WTC11 (cell line): ENCODE data around the gene ZNF654. TPM values are rescaled to one million over a fixed set of nuclear protein-coding genes. Genes with fewer than 3 reads are reported as not detected.

Source experiments
- ATAC-seq: fragments of 200-7000 bp; cut with Tn5 transposase; 2 replicates; pipeline ENCODE4 v1.10.0; 2021; ENCODE audit warnings: mild to moderate bottlenecking, moderate library complexity
- CTCF ChIA-PET: fragments of 300-600 bp; sonication (Branson Sonifier 250); formaldehyde crosslinking; loops from one replicate; lab custom pipeline; 2021; ENCODE audit warnings: antibody characterized with exemption; lab: Charles Lee
- POLR2A ChIA-PET: fragments of 350-600 bp; sonication (Branson Sonifier 250); formaldehyde crosslinking; loops from one replicate; lab custom pipeline; 2021; ENCODE audit warnings: antibody characterized with exemption; lab: Charles Lee
- DNase-seq: peaks from one replicate; pipeline ENCODE4 v3.0.0; 2021; ENCODE audit warnings: low spot score
- H3K27ac Mint-ChIP-seq: 2 replicates; pipeline ENCODE4 v1.8.0; 2021; ENCODE audit warnings: mixed read lengths
- H3K27me3 Mint-ChIP-seq: 2 replicates; pipeline ENCODE4 v1.8.0; 2021; ENCODE audit warnings: low read depth, mild to moderate bottlenecking, moderate library complexity, mixed read lengths
- H3K36me3 Mint-ChIP-seq: 2 replicates; pipeline ENCODE4 v1.8.0; 2021; ENCODE audit warnings: mixed read lengths
- H3K4me1 Mint-ChIP-seq: 2 replicates; pipeline ENCODE4 v1.8.0; 2022; ENCODE audit warnings: mixed read lengths
- H3K4me3 Mint-ChIP-seq: 2 replicates; pipeline ENCODE4 v1.8.0; 2021; ENCODE audit warnings: mild to moderate bottlenecking, moderate library complexity, mixed read lengths
- H3K9me3 Mint-ChIP-seq: 2 replicates; pipeline ENCODE4 v1.8.0; 2021; ENCODE audit warnings: mixed read lengths
- ATF1 ChIP-seq: sonication (generic); formaldehyde crosslinking; IDR thresholded peaks from 2 replicates; pipeline ENCODE4 v1.8.1; 2023; ENCODE audit warnings: mild to moderate bottlenecking, moderate library complexity, missing genetic modification reagents
- ELF4 ChIP-seq: sonication (generic); formaldehyde crosslinking; IDR thresholded peaks from 2 replicates; pipeline ENCODE4 v1.8.1; 2022; ENCODE audit warnings: low read depth, mild to moderate bottlenecking, moderate library complexity, missing genetic modification reagents
- FOXK1 ChIP-seq: sonication (generic); formaldehyde crosslinking; IDR thresholded peaks from 2 replicates; pipeline ENCODE4 v1.8.0; 2022; ENCODE audit warnings: mild to moderate bottlenecking, moderate library complexity, missing genetic modification reagents
- FOXP1 ChIP-seq: sonication (generic); formaldehyde crosslinking; IDR thresholded peaks from 2 replicates; pipeline ENCODE4 v1.8.0; 2022; ENCODE audit warnings: missing genetic modification reagents, mild to moderate bottlenecking, moderate library complexity, borderline replicate concordance
- GRHL2 ChIP-seq: fragments of 250-450 bp; sonication (Bioruptor Pico); IDR thresholded peaks from 2 replicates; pipeline ENCODE4 v1.8.0; 2022; ENCODE audit warnings: mild to moderate bottlenecking, moderate library complexity; ENCODE audit not compliant: insufficient replicate concordance, severe bottlenecking
- JUN ChIP-seq: sonication (generic); formaldehyde crosslinking; IDR thresholded peaks from 2 replicates; pipeline ENCODE4 v1.8.0; 2023; ENCODE audit warnings: mild to moderate bottlenecking, missing genetic modification reagents
- KAT7 ChIP-seq: sonication (generic); formaldehyde crosslinking; IDR thresholded peaks from 2 replicates; pipeline ENCODE4 v1.8.1; 2023; ENCODE audit warnings: missing genetic modification reagents, mild to moderate bottlenecking, borderline replicate concordance
- MXD4 ChIP-seq: fragments of 250-450 bp; sonication (Bioruptor Pico); IDR thresholded peaks from 2 replicates; pipeline ENCODE4 v1.8.0; 2021; ENCODE audit warnings: mild to moderate bottlenecking, moderate library complexity, borderline replicate concordance
- MYBL2 ChIP-seq: sonication (generic); formaldehyde crosslinking; IDR thresholded peaks from 2 replicates; pipeline ENCODE4 v1.8.1; 2023; ENCODE audit warnings: mild to moderate bottlenecking, moderate library complexity, missing genetic modification reagents
- NFYB ChIP-seq: sonication (generic); formaldehyde crosslinking; conservative IDR thresholded peaks from 2 replicates; pipeline ENCODE4 v1.8.0; 2022; ENCODE audit warnings: low read depth, missing genetic modification reagents
- NR1H2 ChIP-seq: sonication (generic); formaldehyde crosslinking; IDR thresholded peaks from 2 replicates; pipeline ENCODE4 v1.9.0; 2021; ENCODE audit warnings: mild to moderate bottlenecking, moderate library complexity, missing genetic modification reagents
- TP53 ChIP-seq: sonication (generic); formaldehyde crosslinking; IDR thresholded peaks from 2 replicates; pipeline ENCODE4 v1.8.1; 2023; ENCODE audit warnings: mild to moderate bottlenecking, missing genetic modification reagents
- ZBTB21 ChIP-seq: sonication (generic); formaldehyde crosslinking; IDR thresholded peaks from 2 replicates; pipeline ENCODE4 v1.8.1; 2023; ENCODE audit warnings: mild to moderate bottlenecking, missing genetic modification reagents, borderline replicate concordance
- ZNF416 ChIP-seq: fragments of 250-450 bp; sonication (Bioruptor Pico); IDR thresholded peaks from 2 replicates; pipeline ENCODE4 v1.9.0; 2021; ENCODE audit warnings: mild to moderate bottlenecking, inconsistent platforms
- ZNF423 ChIP-seq: fragments of 250-450 bp; sonication (Bioruptor Pico); IDR thresholded peaks from 2 replicates; pipeline ENCODE4 v2.1.2; 2022; ENCODE audit warnings: mild to moderate bottlenecking, moderate library complexity
- total RNA-seq: library from RNA; stranded (reverse); gene quantifications from 3 replicates; pipeline ENCODE4 v1.2.3, GENCODE V29; 2021
- TF ChIP-seq, protein P1 (sequence below): sonication (generic); formaldehyde crosslinking; IDR thresholded peaks from 2 replicates; pipeline ENCODE4 v1.8.0; 2022; ENCODE audit warnings: missing genetic modification reagents
- TF ChIP-seq, protein P2 (sequence below): fragments of 250-450 bp; sonication (Bioruptor Pico); IDR thresholded peaks from 2 replicates; pipeline ENCODE4 v1.8.0; 2021; ENCODE audit warnings: mild to moderate bottlenecking
- TF ChIP-seq, protein P3 (sequence below): sonication (generic); formaldehyde crosslinking; IDR thresholded peaks from 2 replicates; pipeline ENCODE4 v1.8.1; 2022; ENCODE audit warnings: low read depth, missing genetic modification reagents, borderline replicate concordance
- TF ChIP-seq, protein P4 (sequence below): sonication (generic); formaldehyde crosslinking; IDR thresholded peaks from 2 replicates; pipeline ENCODE4 v1.8.0; 2022; ENCODE audit warnings: mild to moderate bottlenecking, missing genetic modification reagents
- TF ChIP-seq, protein P5 (sequence below): sonication (generic); formaldehyde crosslinking; IDR thresholded peaks from 2 replicates; pipeline ENCODE4 v1.8.1; 2023; ENCODE audit warnings: mild to moderate bottlenecking, missing genetic modification reagents, moderate library complexity

ZNF654 gene
- total RNA-seq, 1 experiment from 2014 or later = 7.0 TPM

DNA sequence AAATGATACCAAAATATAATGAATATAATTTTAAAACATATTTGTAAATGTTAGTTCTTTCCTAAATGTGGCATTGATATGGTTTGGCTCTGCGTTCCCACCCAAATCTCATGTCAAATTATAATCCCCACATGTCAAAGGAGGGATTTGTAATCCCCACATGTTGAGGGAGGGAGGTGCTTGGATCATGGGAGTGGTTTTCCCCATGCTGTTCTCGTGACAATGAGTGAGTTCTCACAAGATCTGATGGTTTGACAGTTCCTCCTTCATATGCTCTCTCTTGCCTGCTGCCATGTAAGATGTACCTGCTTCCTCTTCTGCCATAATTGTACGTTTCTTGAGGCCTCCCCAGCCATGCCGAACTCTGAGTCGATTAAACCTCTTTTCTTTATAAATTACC, 12.3 kb upstream of the ZNF654 start:
- Mint-ChIP-seq H3K27me3 (no peaks in the 10 kb centered on the region; the same call in 1 of the 2 replicates), H3K9me3 (no peaks in the 10 kb centered on the region), H3K4me1 (peaks cover 6% of the 10 kb centered on the region), H3K27ac (no peak overlapping the region), H3K36me3 (no peaks in the 10 kb centered on the region), H3K4me3 (no peak overlapping the region)
- DNase-seq (no peak), ATAC-seq (no peak)
- CTCF ChIA-PET = no interaction called here
- no peak for TF ChIP-seq MYBL2
- TF ChIP-seq, protein P1, sequence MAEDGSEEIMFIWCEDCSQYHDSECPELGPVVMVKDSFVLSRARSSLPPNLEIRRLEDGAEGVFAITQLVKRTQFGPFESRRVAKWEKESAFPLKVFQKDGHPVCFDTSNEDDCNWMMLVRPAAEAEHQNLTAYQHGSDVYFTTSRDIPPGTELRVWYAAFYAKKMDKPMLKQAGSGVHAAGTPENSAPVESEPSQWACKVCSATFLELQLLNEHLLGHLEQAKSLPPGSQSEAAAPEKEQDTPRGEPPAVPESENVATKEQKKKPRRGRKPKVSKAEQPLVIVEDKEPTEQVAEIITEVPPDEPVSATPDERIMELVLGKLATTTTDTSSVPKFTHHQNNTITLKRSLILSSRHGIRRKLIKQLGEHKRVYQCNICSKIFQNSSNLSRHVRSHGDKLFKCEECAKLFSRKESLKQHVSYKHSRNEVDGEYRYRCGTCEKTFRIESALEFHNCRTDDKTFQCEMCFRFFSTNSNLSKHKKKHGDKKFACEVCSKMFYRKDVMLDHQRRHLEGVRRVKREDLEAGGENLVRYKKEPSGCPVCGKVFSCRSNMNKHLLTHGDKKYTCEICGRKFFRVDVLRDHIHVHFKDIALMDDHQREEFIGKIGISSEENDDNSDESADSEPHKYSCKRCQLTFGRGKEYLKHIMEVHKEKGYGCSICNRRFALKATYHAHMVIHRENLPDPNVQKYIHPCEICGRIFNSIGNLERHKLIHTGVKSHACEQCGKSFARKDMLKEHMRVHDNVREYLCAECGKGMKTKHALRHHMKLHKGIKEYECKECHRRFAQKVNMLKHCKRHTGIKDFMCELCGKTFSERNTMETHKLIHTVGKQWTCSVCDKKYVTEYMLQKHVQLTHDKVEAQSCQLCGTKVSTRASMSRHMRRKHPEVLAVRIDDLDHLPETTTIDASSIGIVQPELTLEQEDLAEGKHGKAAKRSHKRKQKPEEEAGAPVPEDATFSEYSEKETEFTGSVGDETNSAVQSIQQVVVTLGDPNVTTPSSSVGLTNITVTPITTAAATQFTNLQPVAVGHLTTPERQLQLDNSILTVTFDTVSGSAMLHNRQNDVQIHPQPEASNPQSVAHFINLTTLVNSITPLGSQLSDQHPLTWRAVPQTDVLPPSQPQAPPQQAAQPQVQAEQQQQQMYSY (CRISPR knock-in tag) = no peak
- TF ChIP-seq KAT7 (CRISPR knock-in tag) = no peak
- TF ChIP-seq ZBTB21 = no peak
- no peak for TF ChIP-seq NFYB
- POLR2A ChIA-PET = no interaction called here

DNA sequence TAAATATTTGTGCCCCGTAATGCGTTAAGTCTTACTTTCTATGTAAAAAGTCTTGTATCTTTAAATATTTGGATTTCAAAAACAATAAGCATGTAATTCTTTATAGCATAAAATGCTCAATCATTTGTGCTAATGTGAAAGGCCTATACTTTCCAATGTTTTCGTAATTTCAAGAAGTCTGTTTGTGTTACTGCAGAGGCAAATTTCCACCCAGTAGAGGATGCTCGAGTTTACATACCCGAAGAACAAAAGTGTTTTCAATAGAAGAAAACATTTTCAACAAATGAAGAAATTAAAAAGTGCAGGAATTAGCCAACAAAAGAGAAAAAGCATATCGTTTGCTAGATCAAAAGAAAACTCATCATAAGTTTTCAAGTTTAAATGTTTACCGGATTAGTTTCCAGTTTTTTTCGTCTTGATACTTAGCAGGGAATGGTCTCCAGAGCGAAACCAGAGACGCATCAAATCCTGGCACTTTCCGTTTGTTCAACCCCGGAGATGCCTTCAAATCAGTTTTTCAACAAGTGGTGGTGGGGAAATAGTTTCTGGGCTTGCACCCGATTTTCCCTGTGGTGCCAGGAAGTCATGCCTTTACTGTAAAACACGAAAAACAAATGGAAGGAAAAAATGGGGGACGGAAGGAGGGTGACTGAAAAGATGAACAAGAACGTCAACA, 1.3 kb upstream of the ZNF654 start:
- peaks cover 22% of the 10 kb centered on the region for H3K4me1 Mint-ChIP-seq
- H3K27ac Mint-ChIP-seq = peak overlapping the region; percentile 86
- POLR2A ChIA-PET = interaction anchor here (0.9 to 1.3 kb wide), 2 partner anchors 15 to 91 kb away, joined by 3 to 10 read pairs; partner anchors contain the start of gene C3orf38
- no peak for ATAC-seq
- no peaks in the 10 kb centered on the region for H3K9me3 Mint-ChIP-seq
- H3K36me3 Mint-ChIP-seq = peaks cover 25% of the 10 kb centered on the region
- TF ChIP-seq ZNF423 (CRISPR knock-in tag) = no peak
- TF ChIP-seq NR1H2 (CRISPR knock-in tag) = no peak
- no peak for TF ChIP-seq FOXP1 (CRISPR knock-in tag)
- TF ChIP-seq TP53 (CRISPR knock-in tag) = no peak
- TF ChIP-seq MXD4 (CRISPR knock-in tag) = no peak
- TF ChIP-seq MYBL2 = no peak
- no peak for TF ChIP-seq ELF4 (CRISPR knock-in tag)
- TF ChIP-seq ZNF416 (CRISPR knock-in tag) = no peak
- no peak for TF ChIP-seq FOXK1 (CRISPR knock-in tag)
- TF ChIP-seq, protein P2, sequence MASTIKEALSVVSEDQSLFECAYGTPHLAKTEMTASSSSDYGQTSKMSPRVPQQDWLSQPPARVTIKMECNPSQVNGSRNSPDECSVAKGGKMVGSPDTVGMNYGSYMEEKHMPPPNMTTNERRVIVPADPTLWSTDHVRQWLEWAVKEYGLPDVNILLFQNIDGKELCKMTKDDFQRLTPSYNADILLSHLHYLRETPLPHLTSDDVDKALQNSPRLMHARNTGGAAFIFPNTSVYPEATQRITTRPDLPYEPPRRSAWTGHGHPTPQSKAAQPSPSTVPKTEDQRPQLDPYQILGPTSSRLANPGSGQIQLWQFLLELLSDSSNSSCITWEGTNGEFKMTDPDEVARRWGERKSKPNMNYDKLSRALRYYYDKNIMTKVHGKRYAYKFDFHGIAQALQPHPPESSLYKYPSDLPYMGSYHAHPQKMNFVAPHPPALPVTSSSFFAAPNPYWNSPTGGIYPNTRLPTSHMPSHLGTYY = no peak
- no peak for TF ChIP-seq ATF1 (CRISPR knock-in tag)
- no peak for TF ChIP-seq JUN (CRISPR knock-in tag)
- TF ChIP-seq, protein P3, sequence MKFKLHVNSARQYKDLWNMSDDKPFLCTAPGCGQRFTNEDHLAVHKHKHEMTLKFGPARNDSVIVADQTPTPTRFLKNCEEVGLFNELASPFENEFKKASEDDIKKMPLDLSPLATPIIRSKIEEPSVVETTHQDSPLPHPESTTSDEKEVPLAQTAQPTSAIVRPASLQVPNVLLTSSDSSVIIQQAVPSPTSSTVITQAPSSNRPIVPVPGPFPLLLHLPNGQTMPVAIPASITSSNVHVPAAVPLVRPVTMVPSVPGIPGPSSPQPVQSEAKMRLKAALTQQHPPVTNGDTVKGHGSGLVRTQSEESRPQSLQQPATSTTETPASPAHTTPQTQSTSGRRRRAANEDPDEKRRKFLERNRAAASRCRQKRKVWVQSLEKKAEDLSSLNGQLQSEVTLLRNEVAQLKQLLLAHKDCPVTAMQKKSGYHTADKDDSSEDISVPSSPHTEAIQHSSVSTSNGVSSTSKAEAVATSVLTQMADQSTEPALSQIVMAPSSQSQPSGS = no peak
- TF ChIP-seq, protein P4, sequence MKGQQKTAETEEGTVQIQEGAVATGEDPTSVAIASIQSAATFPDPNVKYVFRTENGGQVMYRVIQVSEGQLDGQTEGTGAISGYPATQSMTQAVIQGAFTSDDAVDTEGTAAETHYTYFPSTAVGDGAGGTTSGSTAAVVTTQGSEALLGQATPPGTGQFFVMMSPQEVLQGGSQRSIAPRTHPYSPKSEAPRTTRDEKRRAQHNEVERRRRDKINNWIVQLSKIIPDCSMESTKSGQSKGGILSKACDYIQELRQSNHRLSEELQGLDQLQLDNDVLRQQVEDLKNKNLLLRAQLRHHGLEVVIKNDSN = no peak
- TF ChIP-seq GRHL2 (CRISPR knock-in tag) = no peak
- TF ChIP-seq, protein P5, sequence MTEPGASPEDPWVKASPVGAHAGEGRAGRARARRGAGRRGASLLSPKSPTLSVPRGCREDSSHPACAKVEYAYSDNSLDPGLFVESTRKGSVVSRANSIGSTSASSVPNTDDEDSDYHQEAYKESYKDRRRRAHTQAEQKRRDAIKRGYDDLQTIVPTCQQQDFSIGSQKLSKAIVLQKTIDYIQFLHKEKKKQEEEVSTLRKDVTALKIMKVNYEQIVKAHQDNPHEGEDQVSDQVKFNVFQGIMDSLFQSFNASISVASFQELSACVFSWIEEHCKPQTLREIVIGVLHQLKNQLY (CRISPR knock-in tag) = no peak
- TF ChIP-seq, all 79 proteins: peak for 0
- no peaks in the 10 kb centered on the region for H3K27me3 Mint-ChIP-seq
- no peak for DNase-seq
- H3K4me3 Mint-ChIP-seq = peak overlapping the region; percentile 96
- CTCF ChIA-PET = interaction anchor here (0.9 to 1.5 kb wide), 3 partner anchors 53 to 122 kb away, joined by 3 to 4 read pairs (median 3); no protein-coding TSS in a partner anchor
